NCI-H446 treated with DMSO at 0.1 percent for 48 hours (cell line): ENCODE data around the gene MRPS9.

ENCODE experiments used
- DNase-seq: peaks from one replicate; lab custom pipeline; 2025; lab: John Stamatoyannopoulos, UW

The MRPS9 gene

DNA sequence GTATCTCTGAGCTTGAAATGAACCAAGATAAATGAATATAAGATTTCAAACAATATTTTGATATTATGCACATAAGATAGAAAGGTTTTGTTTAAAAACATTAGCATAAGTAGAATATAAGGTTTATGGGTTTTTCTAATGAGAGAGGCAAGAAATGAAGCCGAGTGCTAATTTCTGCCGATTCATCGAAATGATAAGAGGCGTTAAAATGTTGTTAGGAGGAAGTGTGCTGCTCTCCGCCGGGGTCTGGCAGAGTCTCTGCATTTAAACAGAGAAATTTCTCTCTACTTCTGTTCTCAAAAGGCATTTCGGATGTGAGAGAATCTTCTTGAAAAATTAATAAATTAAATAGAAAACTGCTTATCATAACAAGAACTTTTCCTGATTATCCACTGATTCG is 83.6 kb downstream of the MRPS9 start:
- DNase-seq, result no peak

- DNase-seq, result no peak
Measured at GRCh38 chr2:105125428-105125827, 87.6 kb downstream of the MRPS9 start.

- DNase-seq, result no peak
Measured at GRCh38 chr2:105125920-105126319, 88.1 kb downstream of the MRPS9 start.

DNA sequence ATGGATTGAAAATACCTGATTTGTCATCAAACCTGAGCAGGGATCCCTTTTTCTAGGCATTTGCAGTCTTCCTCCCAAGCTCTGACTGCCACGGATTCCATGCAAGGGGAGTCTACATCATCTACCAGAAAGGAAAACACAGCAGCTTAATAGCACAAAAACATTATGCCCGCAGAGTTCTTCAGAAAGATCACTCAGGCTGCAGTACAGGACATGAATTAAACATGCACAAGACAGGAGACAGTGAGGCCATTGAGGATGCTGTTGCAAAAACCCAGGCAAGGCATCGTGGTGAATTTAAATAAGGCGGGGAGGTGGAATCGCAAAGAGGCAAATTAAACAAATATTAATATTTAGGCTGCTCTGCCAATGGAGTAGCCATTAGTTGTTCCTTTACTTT is 88.5 kb downstream of the MRPS9 start:
- no peak for DNase-seq

- no peak for DNase-seq
Measured at GRCh38 chr2:105127289-105127915, 89.5 kb downstream of the MRPS9 start.

DNA sequence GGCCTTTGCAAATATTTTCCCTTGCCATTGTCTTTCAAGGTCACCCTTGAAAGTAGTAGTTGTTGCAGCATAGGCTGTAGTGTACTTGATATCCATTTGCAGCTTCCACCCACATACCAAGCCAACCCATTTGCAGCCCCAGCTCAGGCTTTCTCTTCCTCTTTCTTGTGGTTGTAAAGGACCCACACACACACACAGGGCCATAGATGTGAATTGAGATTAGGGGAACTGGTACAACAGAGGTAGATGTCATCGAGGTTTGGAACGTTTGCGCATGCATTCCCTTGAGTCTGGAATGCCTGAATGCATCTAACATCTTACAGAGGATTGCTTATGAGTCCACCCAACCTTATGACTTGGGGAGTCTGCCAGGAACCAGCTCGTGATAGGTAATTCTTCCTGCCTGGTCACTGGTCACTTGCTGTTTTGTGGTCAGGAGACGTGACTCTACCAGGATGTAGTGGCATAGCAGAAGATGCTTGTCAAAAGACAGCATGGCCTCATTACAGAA is 91.9 kb downstream of the MRPS9 start:
- no peak for DNase-seq

GRCh38 chr2:105130546-105130945 is 92.7 kb downstream of the MRPS9 start:
- DNase-seq, result no peak

DNA sequence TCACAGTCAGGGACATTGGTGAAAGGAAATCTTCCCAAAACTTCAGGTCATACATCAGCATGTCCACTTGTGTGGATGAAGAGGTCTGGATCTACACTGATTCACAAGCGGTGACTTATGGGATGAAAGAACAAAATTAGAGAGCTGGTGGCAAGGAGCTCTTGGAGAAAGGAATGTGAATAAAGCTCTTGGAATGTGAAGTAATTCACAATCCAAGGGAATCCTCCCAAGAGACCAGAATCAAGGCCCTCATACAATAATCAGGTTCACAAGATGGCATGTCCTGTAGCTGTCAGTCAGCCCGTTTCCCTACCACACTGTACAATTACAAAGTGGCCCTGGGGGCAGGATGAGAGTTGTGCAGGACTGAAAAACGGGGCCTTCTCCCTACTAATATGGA is 96.2 kb downstream of the MRPS9 start:
- no peak for DNase-seq

DNA sequence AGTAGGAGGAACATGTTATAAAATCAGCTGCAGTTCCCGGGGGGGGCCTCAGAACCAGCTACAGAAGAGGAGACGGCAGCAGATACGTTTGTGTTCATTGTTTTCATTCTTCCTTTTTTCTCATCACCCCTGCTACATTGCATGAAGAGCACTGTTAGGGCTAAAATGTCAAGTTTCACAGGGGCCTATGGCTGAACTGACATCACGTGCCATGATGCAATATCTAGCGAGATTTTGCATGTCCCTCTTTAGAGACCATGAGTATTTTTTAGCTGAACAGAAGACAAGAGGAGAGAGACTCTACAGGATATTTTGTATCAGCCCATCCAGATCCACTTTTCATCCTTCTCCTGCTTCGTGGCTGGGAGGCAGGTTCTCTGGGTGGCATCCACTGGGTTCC is 97.6 kb downstream of the MRPS9 start:
- DNase-seq, result no peak

DNA sequence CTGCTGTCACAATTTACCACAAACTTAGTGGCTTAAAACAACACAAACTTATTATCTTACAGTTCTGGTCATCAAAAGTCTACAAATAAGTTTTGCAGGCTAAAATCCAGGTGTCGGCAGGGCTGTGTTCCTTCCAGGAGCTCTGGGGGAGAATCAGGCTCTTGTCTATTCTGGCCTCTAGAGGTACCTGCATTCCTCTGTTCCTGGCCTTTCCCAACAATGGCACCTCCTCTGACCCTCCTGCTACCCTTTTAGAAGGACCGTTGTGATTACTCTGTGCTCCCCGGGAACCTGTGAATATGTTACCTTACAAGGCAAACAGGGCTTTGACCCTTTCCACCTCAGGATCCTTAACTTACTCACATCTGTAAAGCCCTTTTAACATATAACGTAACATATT is 98.5 kb downstream of the MRPS9 start:
- DNase-seq, result no peak

GRCh38 chr2:105138643-105139042 is 100.8 kb downstream of the MRPS9 start:
- DNase-seq, result no peak

- DNase-seq, result no peak
Measured at GRCh38 chr2:105139556-105140239, 101.8 kb downstream of the MRPS9 start.

DNA sequence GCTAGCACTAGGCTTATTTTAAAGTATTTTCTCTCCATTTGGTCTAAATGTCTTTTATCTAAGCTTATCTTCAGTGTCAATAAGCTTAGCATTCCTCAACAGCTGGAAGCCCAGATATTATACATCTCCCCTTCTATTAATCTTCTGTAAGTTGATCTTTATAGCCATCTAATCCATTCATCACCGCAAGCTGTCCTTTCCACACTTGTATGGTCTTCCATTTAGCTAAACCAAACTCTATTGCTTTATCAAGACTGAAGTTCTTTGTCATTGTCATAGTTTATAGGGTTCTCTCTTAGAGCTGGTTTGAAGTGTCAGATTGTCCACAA is 102.3 kb downstream of the MRPS9 start:
- DNase-seq, result no peak

- DNase-seq, result no peak
Measured at GRCh38 chr2:105141099-105141614, 103.3 kb downstream of the MRPS9 start.

- DNase-seq, result no peak
Measured at GRCh38 chr2:105142239-105142638, 104.4 kb downstream of the MRPS9 start.

GRCh38 chr2:105143094-105143466 is 105.2 kb downstream of the MRPS9 start:
- DNase-seq, result no peak

DNA sequence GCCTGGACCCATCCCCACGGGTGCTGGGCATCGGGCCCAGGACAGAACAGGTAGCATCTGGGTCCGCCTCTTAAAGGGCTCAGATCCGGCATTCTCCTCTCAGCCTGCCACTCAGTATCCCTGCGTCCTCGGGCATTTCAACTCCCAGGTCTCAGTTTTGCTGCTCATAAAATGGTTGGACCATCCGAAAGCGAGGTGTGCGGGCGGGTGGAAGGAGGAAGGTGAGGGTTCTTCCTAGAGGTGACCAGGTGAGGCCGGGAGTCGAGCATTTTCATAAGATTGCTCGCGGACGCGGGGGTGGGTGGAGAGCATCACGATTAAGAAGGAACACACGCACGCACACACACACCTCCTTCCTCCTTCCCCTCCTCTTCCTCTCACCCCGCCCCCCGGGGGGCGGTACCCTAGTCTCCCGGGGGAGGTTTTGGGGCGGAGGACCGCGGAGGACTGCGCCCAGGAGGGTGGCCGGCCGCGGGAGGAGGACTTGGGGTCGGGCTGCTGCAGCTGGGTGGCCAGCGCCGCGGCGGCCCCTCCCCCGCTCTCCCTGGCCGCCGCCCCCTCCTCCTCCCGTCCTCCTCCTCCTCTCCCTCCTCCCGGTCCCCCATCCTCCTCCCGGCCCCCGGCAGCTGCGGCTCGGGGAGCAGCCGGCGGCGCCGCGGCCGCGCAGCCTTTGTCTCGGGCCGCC is 105.7 kb downstream of the MRPS9 start:
- DNase-seq, result no peak

GRCh38 chr2:105144152-105144940 is 106.5 kb downstream of the MRPS9 start:
- DNase-seq, result no peak

DNA sequence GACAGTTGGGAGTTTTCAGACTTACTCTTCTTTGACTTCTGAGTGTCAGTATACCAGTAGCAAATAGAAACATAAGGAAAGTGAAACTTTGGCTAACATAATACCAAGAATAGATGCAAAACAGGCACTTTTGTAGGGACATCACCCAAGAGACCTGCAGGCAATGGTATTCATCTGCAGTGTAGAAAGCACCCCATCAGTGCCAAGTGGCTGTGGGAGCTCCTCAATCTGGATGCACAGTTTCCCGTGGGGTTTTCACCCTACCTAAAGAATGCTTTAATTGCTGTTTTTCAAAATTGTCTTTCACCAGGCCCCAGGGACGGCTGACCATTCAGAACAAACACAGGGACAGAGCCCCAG is 107.1 kb downstream of the MRPS9 start:
- DNase-seq, result no peak

DNA sequence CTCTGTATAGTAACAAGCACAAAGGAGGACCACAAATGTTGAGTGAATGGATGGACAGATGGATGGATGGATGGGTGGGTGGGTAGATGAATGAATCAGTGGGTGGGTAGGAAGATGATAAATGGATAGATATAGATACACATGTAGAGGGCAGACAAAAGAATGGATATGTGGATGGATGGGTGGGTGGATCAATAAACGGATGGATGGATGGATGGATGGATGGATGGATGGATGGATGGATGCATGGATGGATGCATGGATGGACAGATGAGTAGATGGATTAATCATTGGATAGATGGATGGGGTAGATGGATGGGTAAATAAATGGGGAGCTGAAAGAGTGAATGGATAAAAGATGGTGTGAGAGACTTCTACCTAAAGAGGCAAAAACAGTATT is 111.4 kb downstream of the MRPS9 start:
- DNase-seq, result no peak
